HG03575 (cell line): ENCODE measurements around the gene C16orf96.

ENCODE experiments used
- ATAC-seq: cut with Tn5 transposase; IDR thresholded peaks from one replicate; pipeline ENCODE4 v1.9.1; 2021; ENCODE audit not compliant: unreplicated experiment, insufficient number of reproducible peaks, low FRiP score; ENCODE audit errors: extremely low read depth

Gene C16orf96

GRCh38 chr16:4523686-4524085 is 32.5 kb upstream of the C16orf96 start:
- ATAC-seq: no peak

DNA sequence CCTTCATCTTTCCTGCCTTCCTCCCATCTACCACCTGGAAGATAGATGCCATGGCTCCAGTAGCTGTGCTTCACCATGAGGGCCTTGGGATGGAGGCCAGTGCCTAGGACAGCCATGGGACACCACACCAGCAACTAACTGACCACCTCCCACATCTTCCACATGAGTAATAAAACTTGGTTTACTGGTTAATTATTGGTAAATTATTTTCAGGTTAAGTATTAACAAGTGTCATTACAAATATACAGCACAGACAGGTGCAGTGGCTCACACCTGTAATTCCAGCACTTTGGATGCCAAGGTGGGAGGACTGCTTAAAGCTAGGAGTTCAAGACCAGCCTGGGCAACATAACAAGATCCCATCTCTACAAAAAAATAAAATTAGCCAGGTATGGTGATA is 31.6 kb upstream of the C16orf96 start:
- ATAC-seq: no peak

DNA sequence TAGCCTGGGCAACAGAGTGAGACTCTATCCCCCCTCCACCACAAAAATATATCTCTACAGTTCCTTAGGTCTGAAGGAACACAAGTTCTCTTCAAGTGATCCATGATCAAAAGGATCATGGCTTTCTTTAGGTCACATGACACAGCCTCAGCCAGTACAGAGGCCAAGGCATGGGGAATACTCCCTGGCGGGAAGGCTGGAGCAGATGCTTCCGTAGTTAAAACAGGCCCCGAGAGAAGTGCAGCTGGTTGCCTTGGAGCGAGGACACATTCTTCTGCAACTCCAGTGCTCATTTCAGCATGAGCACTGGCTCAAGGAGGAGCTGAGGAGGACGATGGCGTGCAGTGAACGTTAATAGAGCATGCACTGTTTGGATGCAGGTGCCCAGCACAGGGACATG is 31.1 kb upstream of the C16orf96 start:
- no peak for ATAC-seq

- no peak for ATAC-seq
Observed at GRCh38 chr16:4525634-4526277, 30.4 kb upstream of the C16orf96 start.

DNA sequence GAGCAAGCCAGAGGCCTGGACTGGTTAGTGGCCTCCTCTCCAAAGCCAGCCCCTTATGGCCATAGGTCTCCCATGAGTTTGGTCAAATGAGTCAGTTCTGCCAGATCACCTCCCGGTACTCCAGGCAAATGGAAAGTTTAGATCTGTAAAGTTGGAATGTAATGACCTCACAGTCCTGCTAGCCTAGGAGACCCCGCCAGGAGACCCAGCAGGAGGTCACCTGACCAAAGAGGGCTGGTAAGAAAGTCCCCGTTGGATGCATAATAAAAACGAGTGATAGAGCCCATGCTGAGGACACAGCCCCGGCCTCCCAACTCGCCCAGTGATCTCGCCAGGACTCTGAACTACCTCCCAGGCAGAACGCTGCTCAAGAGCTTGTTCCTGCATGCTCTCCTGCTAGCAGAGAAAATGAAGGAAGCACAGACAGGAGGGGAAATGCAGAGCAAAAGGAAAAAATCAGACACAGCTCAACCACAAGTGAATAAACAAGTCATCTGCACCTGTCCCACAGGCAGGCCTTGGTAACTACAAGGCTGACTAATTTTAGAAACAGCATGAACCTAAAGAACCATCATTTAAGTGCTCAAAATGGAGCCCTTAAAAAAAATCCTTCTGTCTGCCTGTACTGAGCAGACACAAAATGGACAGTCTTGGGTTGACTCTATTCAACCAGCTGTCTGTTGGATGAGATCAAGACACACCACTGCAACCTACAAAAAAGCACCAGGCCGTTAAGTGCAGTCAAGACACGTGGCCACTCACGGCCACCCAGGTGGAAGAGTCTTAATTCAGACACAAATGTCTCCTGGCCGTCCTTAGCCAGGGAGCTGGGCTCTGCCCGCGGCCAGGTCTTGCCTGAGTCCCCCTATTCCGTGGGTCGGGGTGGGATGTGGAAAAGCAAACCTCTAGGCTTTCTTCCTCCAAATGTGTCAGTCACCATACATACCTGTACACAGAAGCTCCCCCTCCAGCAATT is 26.8 kb upstream of the C16orf96 start:
- ATAC-seq: no peak

DNA sequence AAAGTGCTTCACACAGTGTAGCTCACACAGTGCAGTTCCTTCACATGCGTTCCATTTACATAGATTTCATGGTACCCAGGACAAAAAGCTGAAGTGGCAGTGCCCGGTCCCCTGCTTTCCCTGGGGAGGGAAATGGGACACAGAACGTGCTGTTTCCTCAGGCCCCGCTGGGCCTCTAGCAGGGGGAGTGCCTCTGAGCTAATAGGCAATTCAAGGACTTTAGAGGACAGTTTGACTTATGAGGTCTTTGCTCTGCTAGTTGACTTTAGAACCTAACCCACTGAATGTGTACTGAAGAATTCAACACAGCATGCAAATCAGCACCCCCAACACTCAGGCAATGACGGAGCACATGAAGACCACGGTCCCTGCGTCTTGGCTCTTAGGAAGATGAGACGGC is 24.3 kb upstream of the C16orf96 start:
- ATAC-seq: no peak

DNA sequence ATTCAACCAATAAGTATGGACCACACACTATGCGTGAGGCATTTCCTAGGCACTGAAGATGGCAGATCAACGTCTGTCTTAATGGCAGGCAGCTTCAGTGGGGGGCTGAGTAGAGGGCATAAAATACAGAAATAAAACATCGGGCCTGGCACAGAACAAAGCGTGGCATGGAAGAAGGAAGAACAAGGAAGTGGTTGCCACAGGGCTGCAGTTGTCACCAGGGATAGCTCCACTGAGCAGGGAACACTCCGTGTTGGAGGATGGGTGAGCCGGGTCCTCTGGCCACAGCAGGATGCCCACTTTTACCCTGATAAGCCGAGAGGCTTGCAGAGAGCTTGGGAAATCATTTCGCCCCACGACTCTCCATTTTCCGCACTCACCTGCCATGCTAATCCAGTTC is 23.9 kb upstream of the C16orf96 start:
- ATAC-seq: no peak

- no peak for ATAC-seq
Observed at GRCh38 chr16:4533490-4533889, 22.6 kb upstream of the C16orf96 start.

GRCh38 chr16:4534151-4534790 is 21.9 kb upstream of the C16orf96 start:
- no peak for ATAC-seq

GRCh38 chr16:4535627-4536108 is 20.5 kb upstream of the C16orf96 start:
- ATAC-seq: no peak

GRCh38 chr16:4536391-4537106 is 19.6 kb upstream of the C16orf96 start:
- ATAC-seq: no peak

DNA sequence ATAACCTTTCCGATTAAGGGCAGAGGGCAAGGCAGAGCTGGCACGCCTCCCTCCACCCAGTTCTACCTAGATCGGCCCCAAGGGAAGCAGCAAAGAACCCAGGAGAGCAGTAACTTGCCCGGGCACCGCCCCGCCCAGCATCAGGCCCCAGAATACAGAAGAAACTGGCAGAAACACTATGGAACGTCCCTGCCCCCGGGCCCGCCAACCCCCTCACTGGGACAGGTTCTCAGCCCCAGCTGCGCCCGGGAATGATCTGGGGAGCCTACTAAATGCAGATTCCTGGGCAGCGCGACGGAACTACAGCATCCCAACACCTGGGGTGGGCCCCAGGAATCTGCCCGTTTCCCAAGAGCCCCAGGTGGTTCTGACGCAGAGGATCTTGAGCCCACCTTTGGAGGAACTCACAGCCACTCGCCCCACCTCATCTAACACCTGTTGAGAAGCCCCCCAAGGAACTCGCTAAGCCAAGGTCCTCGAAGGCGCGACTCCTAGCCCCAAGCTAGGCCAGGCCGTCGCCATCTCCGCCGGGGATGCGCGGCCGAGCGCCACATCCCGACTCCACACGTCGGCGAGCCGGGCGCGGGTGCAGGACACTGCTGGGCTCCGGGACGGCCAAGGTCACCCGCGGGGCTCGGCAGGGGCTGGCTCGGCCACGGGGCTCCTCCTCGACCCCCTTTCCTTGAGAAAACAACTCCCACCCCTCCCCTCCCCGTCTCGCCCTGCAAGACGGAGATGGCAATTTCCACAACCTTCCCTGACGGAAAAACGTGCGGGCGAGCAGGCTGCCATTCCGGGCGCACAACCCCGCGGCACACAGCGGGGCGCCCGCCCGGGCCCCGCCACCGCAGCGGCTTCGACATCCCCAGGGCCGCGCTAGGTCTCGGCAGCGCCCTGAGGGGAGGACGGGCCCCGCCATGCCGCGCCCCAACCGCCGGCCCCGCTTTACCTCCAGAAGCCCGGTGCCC is 18.5 kb upstream of the C16orf96 start:
- ATAC-seq: no peak

GRCh38 chr16:4538350-4539235 is 17.5 kb upstream of the C16orf96 start, which contains the start of gene CDIP1:
TSS of gene CDIP1 (minus strand) at chr16:4538773. CDS start at chr16:4514130, 24,643 bp downstream.
- ATAC-seq: no peak

- ATAC-seq: no peak
Observed at GRCh38 chr16:4539716-4540284, 16.3 kb upstream of the C16orf96 start.

DNA sequence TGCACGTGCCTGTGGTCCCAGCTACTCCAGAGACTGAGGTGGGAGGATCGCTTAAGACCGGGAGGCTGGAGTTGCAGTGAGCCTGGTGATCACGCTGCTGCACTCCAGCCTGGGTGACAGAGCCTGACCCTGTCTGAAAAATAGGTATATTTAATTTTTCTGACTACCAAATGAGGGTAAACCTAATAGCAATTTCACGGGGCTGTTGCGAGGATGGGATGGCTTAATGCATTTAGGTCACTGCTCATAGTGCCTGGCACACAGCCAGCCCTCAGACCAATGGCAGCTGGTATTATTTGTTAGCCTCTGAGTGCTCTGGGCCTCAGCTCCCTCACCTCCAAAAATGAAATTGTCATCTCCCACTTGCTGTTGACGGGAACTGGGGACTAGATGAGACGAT is 11.7 kb upstream of the C16orf96 start:
- ATAC-seq: no peak

GRCh38 chr16:4548124-4548523 is 8.0 kb upstream of the C16orf96 start:
- ATAC-seq: no peak

DNA sequence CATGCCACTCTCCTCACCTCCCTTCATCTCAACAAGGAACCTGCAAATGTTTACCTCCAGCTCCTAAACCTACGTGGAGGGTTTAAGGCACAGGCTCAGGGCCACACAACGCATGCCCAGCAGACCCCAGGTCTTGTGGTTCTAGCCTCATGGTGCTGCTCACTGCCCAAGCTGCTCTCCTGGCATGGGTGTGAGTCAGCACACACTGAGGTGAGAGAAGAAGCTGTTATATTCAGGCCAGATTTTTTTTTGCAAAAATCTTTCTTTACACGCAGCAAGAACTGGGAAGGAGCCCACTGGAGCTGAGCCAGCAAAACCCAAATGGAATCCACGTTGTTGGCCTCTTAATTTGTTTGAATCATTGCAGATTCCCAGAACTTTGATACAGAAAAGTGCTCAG is 5.5 kb upstream of the C16orf96 start:
- ATAC-seq: no peak
